ENCODE measurements around the gene USP11. TPM values are rescaled to one million over a fixed set of nuclear protein-coding genes. Genes with fewer than 3 reads are reported as not detected.

USP11 gene
- total and polyA plus RNA-seq, 2 of the 8 experiments (the other 6 are each of a cell fraction or from before 2014, with no cell fraction given), result 40.9 to 84.0 TPM

DNA sequence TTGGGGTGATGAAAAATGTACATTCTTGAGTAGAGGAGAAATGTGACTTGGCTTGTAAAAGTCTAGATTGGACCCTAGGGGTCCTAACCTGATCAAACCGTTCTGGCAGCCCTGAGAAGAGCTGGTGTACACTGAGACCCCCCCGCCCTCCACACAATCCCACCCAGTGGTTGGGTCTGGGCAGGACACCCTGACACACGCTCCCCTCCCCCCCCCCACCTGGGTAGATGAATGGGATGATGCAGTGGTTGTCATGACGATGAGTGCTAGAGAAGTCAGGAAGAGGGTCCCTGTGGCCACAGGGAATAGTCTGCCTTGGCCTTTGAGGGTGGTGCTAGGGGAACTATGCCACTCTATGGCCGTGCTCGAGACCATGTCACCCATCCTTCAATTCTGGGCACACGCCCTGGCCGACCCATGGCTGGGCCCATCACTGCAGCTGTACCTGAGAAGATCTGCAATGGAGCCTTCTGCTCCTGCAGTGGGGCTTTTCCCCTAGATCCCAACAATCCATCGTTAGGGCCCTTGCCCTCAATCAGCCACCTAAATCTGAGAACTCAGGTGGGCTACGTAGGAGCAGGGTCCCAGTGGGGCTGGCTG, 10.0 kb upstream of the USP11 start:
- peaks cover 0 to 8% (median 1%) of the 10 kb centered on the region in 4 experiments; a peak in 3 of 7 replicates for H3K4me1 ChIP-seq (replicated peaks in 1 of 4; ENCODE audit: control insufficient read depth in 3 of 4, insufficient read depth in 4 of 4, low read length in 3 of 4)
- no peaks in the 10 kb centered on the region for H3K9me3 ChIP-seq (ENCODE audit: insufficient read depth in 2 of 2, low read depth in 1 of 2, low read length in 1 of 2)
- no peak overlapping the region for H3K23ac ChIP-seq (ENCODE audit: insufficient read length)
- H2BK120ac ChIP-seq (replicated peaks; ENCODE audit: low read depth, low read length), result no peak overlapping the region
- no peak overlapping the region for H2BK12ac ChIP-seq (ENCODE audit: low read depth, low read length)
- H3K27ac ChIP-seq (ENCODE audit: low read depth, low read length), result no peak overlapping the region
- H2AK5ac ChIP-seq (ENCODE audit: low read depth, low read length), result no peak overlapping the region
- H3K4ac ChIP-seq (replicated peaks; ENCODE audit: insufficient read length, low read depth, low read length), result no peak overlapping the region
- WGBS, 2 experiments (ENCODE audit: extremely low coverage in 1 of 2, insufficient coverage in 1 of 2, insufficient read length in 1 of 2, insufficient replicate concordance in 2 of 2, low coverage in 1 of 2, low lambda C conversion rate in 2 of 2, missing lambda C conversion rate in 1 of 2), result 97% methylated on average over 5 of the region's 10 CpGs; no CpG with 5 or more reads in 1 of the 2 experiments
- no peak overlapping the region for H4K5ac ChIP-seq (ENCODE audit: insufficient read length, low read depth, low read length)
- no peaks in the 10 kb centered on the region for H3K27me3 ChIP-seq (replicated peaks in 1 of 4; ENCODE audit: control insufficient read depth in 3 of 4, extremely low read depth in 1 of 4, insufficient read depth in 3 of 4, low read length in 3 of 4)
- H2BK5ac ChIP-seq (ENCODE audit: low read depth, low read length), result no peak overlapping the region
- H3K56ac ChIP-seq (replicated peaks; ENCODE audit: insufficient read length, low read depth, low read length), result no peak overlapping the region
- H4K8ac ChIP-seq (ENCODE audit: extremely low read depth, insufficient read depth, low read length), result no peak overlapping the region
- H2AFZ ChIP-seq (ENCODE audit: low read length), result no peak overlapping the region
- H2BK20ac ChIP-seq (ENCODE audit: low read length), result no peak overlapping the region
- POLR2A ChIA-PET (ENCODE audit: partially characterized antibody), result interaction anchor here (1.2 kb wide), 1 partner anchor 10 kb away, joined by 4 read pairs; the partner anchor contains the start of gene USP11
- H3K23me2 ChIP-seq (ENCODE audit: low read depth, low read length), result peaks cover 8% of the 10 kb centered on the region; the same call in 1 of the 2 replicates
- H3K79me2 ChIP-seq (ENCODE audit: control insufficient read depth in 1 of 2, insufficient read depth in 2 of 2, low read length in 2 of 2), result peaks cover 21 to 40% of the 10 kb centered on the region in 2 experiments
- H3K4me2 ChIP-seq (ENCODE audit: insufficient read depth in 1 of 2, low read depth in 2 of 2, low read length in 2 of 2), result no peak overlapping the region
- FAIRE-seq (no peak), DNase-seq (ENCODE audit: low read depth in 1 of 2, low spot score in 2 of 2) (no peak)
- peaks cover 2% of the 10 kb centered on the region; the same call in 1 of the 2 replicates for H3K79me1 ChIP-seq (ENCODE audit: low read depth, low read length)
- H4K91ac ChIP-seq (replicated peaks; ENCODE audit: insufficient read length, low read length), result no peak overlapping the region
- H3K18ac ChIP-seq (ENCODE audit: extremely low read depth, low read length), result no peak overlapping the region
- no peak overlapping the region for H2BK15ac ChIP-seq (ENCODE audit: low read length)
- H3K36me3 ChIP-seq (ENCODE audit: control insufficient read depth in 2 of 4, insufficient read depth in 4 of 4, low read length in 3 of 4), result peaks cover 9 to 52% (median 31%) of the 10 kb centered on the region in 4 experiments; a peak in 7 of 8 replicates
- no peak overlapping the region for H3K9ac ChIP-seq (replicated peaks in 1 of 4; ENCODE audit: extremely low read depth in 1 of 4, low read depth in 3 of 4, low read length in 3 of 4)
- CTCF ChIA-PET (ENCODE audit: partially characterized antibody), result no interaction called here
- H3K4me3 ChIP-seq (ENCODE audit: extremely low read depth in 1 of 4, insufficient read depth in 2 of 4, low read depth in 3 of 4, low read length in 4 of 4), result no peak overlapping the region
- no peak overlapping the region for H3K14ac ChIP-seq (ENCODE audit: insufficient read length)
- peaks cover 13 to 32% of the 10 kb centered on the region in 2 experiments for H4K20me1 ChIP-seq (replicated peaks in 1 of 2; ENCODE audit: control insufficient read depth in 1 of 2, insufficient read depth in 2 of 2, low read length in 2 of 2)
- TF ChIP-seq, protein P1, sequence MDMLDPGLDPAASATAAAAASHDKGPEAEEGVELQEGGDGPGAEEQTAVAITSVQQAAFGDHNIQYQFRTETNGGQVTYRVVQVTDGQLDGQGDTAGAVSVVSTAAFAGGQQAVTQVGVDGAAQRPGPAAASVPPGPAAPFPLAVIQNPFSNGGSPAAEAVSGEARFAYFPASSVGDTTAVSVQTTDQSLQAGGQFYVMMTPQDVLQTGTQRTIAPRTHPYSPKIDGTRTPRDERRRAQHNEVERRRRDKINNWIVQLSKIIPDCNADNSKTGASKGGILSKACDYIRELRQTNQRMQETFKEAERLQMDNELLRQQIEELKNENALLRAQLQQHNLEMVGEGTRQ (IDR thresholded peaks at IDR 0.05; ENCODE audit: low read length), result no peak
- TF ChIP-seq CHD1 (IDR thresholded peaks at IDR 0.05; ENCODE audit: low read depth, low read length), result no peak
- TF ChIP-seq EP300 (IDR thresholded peaks at IDR 0.05; ENCODE audit: borderline replicate concordance in 1 of 2, low read depth in 2 of 2, low read length in 2 of 2), result no peak
- no peak for TF ChIP-seq TAF1 (IDR thresholded peaks at IDR 0.05; ENCODE audit: low read depth, low read length)
- TF ChIP-seq POU5F1 (IDR thresholded peaks at IDR 0.05; ENCODE audit: low read depth, low read length), result no peak
- TF ChIP-seq SP1 (IDR thresholded peaks at IDR 0.05; ENCODE audit: low read depth, low read length), result no peak
- no peak for TF ChIP-seq PHF8 (conservative IDR thresholded peaks at IDR 0.05; ENCODE audit: low read depth, low read length)

All from H1 (cell line).